ENCODE data around the gene NXPH3.

DNA sequence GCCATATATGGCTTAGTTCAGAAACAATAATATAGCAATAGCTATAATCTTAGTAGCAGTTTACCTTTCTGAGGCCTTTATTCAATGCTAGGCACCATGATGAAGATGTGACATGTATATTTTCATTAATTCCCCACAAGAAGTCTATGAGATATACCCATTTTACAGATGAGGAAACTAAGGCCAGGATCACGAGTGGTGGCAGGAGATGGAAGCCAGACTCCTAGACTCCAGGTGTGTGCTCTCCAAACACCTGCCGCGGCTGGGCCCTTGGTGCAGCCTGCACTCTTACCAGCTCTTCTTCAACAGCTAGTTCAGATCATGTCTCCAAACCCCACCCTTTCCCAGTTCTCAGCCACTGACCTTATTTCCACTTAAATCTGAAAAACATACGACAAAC lies 15.2 kb downstream of the NXPH3 start:
- TF ChIP-seq POLR2A (IDR thresholded peaks at IDR 0.05; ENCODE audit: extremely low read depth, insufficient read length): no peak
- TF ChIP-seq, protein P1, sequence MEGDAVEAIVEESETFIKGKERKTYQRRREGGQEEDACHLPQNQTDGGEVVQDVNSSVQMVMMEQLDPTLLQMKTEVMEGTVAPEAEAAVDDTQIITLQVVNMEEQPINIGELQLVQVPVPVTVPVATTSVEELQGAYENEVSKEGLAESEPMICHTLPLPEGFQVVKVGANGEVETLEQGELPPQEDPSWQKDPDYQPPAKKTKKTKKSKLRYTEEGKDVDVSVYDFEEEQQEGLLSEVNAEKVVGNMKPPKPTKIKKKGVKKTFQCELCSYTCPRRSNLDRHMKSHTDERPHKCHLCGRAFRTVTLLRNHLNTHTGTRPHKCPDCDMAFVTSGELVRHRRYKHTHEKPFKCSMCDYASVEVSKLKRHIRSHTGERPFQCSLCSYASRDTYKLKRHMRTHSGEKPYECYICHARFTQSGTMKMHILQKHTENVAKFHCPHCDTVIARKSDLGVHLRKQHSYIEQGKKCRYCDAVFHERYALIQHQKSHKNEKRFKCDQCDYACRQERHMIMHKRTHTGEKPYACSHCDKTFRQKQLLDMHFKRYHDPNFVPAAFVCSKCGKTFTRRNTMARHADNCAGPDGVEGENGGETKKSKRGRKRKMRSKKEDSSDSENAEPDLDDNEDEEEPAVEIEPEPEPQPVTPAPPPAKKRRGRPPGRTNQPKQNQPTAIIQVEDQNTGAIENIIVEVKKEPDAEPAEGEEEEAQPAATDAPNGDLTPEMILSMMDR (IDR thresholded peaks at IDR 0.05; ENCODE audit: low read depth, low read length): no peak
- no peak for TF ChIP-seq MYC (IDR thresholded peaks at IDR 0.05; ENCODE audit: low read depth, low read length)
